Activated naive CD8-positive, alpha-beta T cell treated with anti-CD3 and anti-CD28 coated beads for 36 hours (primary cell): ENCODE measurements around the gene CSHL1. TPM values are rescaled to one million over a fixed set of nuclear protein-coding genes. Genes with fewer than 3 reads are reported as not detected.

Source experiments
- DNase-seq: peaks from one replicate; pipeline ENCODE4 v3.0.0; 2021
- H3K27ac Mint-ChIP-seq: one replicate; pipeline ENCODE4 v1.8.0; 2022; ENCODE audit warnings: mild to moderate bottlenecking, moderate library complexity, mixed read lengths
- H3K27me3 Mint-ChIP-seq: one replicate; pipeline ENCODE4 v1.8.0; 2022; ENCODE audit warnings: mild to moderate bottlenecking, mixed read lengths
- H3K36me3 Mint-ChIP-seq: one replicate; pipeline ENCODE4 v1.8.0; 2021; ENCODE audit warnings: mild to moderate bottlenecking, mixed read lengths
- H3K4me1 Mint-ChIP-seq: one replicate; pipeline ENCODE4 v1.8.0; 2021; ENCODE audit warnings: mixed read lengths
- H3K4me3 Mint-ChIP-seq: one replicate; pipeline ENCODE4 v1.8.0; 2022; ENCODE audit warnings: mild to moderate bottlenecking, moderate library complexity, mixed read lengths
- H3K9me3 Mint-ChIP-seq: one replicate; pipeline ENCODE4 v1.8.0; 2022; ENCODE audit warnings: mixed read lengths
- total RNA-seq, 2 experiments: library from RNA; stranded (reverse); gene quantifications; one replicate each; pipeline ENCODE4 v1.2.3, GENCODE V29; 2021

CSHL1 gene
- total RNA-seq, 2 experiments from 2014 or later, result not detected

- H3K27ac Mint-ChIP-seq, result peak overlapping the region; percentile 9
- H3K36me3 Mint-ChIP-seq, result no peaks in the 10 kb centered on the region
- H3K4me1 Mint-ChIP-seq, result peaks cover 15% of the 10 kb centered on the region
- no peak overlapping the region for H3K4me3 Mint-ChIP-seq
- no peaks in the 10 kb centered on the region for H3K27me3 Mint-ChIP-seq
- no peaks in the 10 kb centered on the region for H3K9me3 Mint-ChIP-seq
- no peak for DNase-seq
Observed at GRCh38 chr17:63944736-63945499, 33.9 kb upstream of the CSHL1 start.

- Mint-ChIP-seq H3K9me3 (no peaks in the 10 kb centered on the region), H3K4me3 (no peak overlapping the region), H3K27me3 (no peaks in the 10 kb centered on the region), H3K36me3 (no peaks in the 10 kb centered on the region), H3K4me1 (peaks cover 15% of the 10 kb centered on the region), H3K27ac (no peak overlapping the region)
- no peak for DNase-seq
Observed at GRCh38 chr17:63943745-63944144, 32.7 kb upstream of the CSHL1 start.

GRCh38 chr17:63942309-63942985 is 31.4 kb upstream of the CSHL1 start:
- no peak for DNase-seq
- Mint-ChIP-seq H3K9me3 (no peaks in the 10 kb centered on the region), H3K27me3 (no peaks in the 10 kb centered on the region), H3K27ac (no peak overlapping the region), H3K4me3 (no peak overlapping the region), H3K4me1 (peaks cover 15% of the 10 kb centered on the region), H3K36me3 (no peaks in the 10 kb centered on the region)

- peaks cover 14% of the 10 kb centered on the region for H3K4me1 Mint-ChIP-seq
Observed at GRCh38 chr17:63941751-63942150, 30.7 kb upstream of the CSHL1 start.

GRCh38 chr17:63941162-63941561 is 30.1 kb upstream of the CSHL1 start:
- H3K4me1 Mint-ChIP-seq, result peaks cover 10% of the 10 kb centered on the region
- H3K9me3 Mint-ChIP-seq, result no peaks in the 10 kb centered on the region
- no peaks in the 10 kb centered on the region for H3K36me3 Mint-ChIP-seq
- H3K4me3 Mint-ChIP-seq, result no peak overlapping the region
- H3K27me3 Mint-ChIP-seq, result no peaks in the 10 kb centered on the region
- no peak for DNase-seq
- no peak overlapping the region for H3K27ac Mint-ChIP-seq

More at GRCh38 chr17:63941751-63942150, 30.7 kb upstream of the CSHL1 start:
- Mint-ChIP-seq H3K4me3 (no peak overlapping the region), H3K27ac (no peak overlapping the region), H3K9me3 (no peaks in the 10 kb centered on the region), H3K36me3 (no peaks in the 10 kb centered on the region), H3K27me3 (no peaks in the 10 kb centered on the region)
- DNase-seq, result no peak

- no peak for DNase-seq
- no peaks in the 10 kb centered on the region for H3K36me3 Mint-ChIP-seq
- H3K27ac Mint-ChIP-seq, result no peak overlapping the region
- no peaks in the 10 kb centered on the region for H3K27me3 Mint-ChIP-seq
- H3K4me3 Mint-ChIP-seq, result no peak overlapping the region
- peaks cover 5% of the 10 kb centered on the region for H3K4me1 Mint-ChIP-seq
- no peaks in the 10 kb centered on the region for H3K9me3 Mint-ChIP-seq
Observed at GRCh38 chr17:63940584-63940983, 29.5 kb upstream of the CSHL1 start.

- DNase-seq, result no peak
- no peaks in the 10 kb centered on the region for H3K4me1 Mint-ChIP-seq
- no peaks in the 10 kb centered on the region for H3K36me3 Mint-ChIP-seq
- no peak overlapping the region for H3K27ac Mint-ChIP-seq
- H3K4me3 Mint-ChIP-seq, result no peak overlapping the region
- H3K9me3 Mint-ChIP-seq, result no peaks in the 10 kb centered on the region
- no peaks in the 10 kb centered on the region for H3K27me3 Mint-ChIP-seq
Observed at GRCh38 chr17:63939884-63940283, 28.8 kb upstream of the CSHL1 start.

- Mint-ChIP-seq H3K36me3 (no peaks in the 10 kb centered on the region), H3K27me3 (no peaks in the 10 kb centered on the region), H3K4me1 (no peaks in the 10 kb centered on the region), H3K27ac (no peak overlapping the region), H3K9me3 (no peaks in the 10 kb centered on the region), H3K4me3 (no peak overlapping the region)
- DNase-seq, result no peak
Observed at GRCh38 chr17:63939401-63939800, 28.3 kb upstream of the CSHL1 start.

- H3K4me3 Mint-ChIP-seq, result no peak overlapping the region
- no peaks in the 10 kb centered on the region for H3K36me3 Mint-ChIP-seq
- no peak for DNase-seq
- no peaks in the 10 kb centered on the region for H3K27me3 Mint-ChIP-seq
- H3K4me1 Mint-ChIP-seq, result peaks cover 2% of the 10 kb centered on the region
- H3K9me3 Mint-ChIP-seq, result no peaks in the 10 kb centered on the region
- H3K27ac Mint-ChIP-seq, result no peak overlapping the region
Observed at GRCh38 chr17:63937920-63938319, 26.9 kb upstream of the CSHL1 start.

- Mint-ChIP-seq H3K4me1 (peaks cover 7% of the 10 kb centered on the region), H3K36me3 (no peaks in the 10 kb centered on the region), H3K27ac (no peak overlapping the region), H3K27me3 (no peaks in the 10 kb centered on the region), H3K9me3 (no peaks in the 10 kb centered on the region), H3K4me3 (no peak overlapping the region)
- DNase-seq, result no peak
Observed at GRCh38 chr17:63937319-63937718, 26.3 kb upstream of the CSHL1 start.

- peak overlapping the region; percentile 12 for H3K27ac Mint-ChIP-seq
Observed at GRCh38 chr17:63934183-63935112, 23.4 kb upstream of the CSHL1 start.

GRCh38 chr17:63933598-63933997 is 22.5 kb upstream of the CSHL1 start:
- peaks cover 20% of the 10 kb centered on the region for H3K4me1 Mint-ChIP-seq
- no peak overlapping the region for H3K27ac Mint-ChIP-seq
- no peak for DNase-seq
- H3K4me3 Mint-ChIP-seq, result no peak overlapping the region
- H3K27me3 Mint-ChIP-seq, result no peaks in the 10 kb centered on the region
- H3K9me3 Mint-ChIP-seq, result no peaks in the 10 kb centered on the region
- H3K36me3 Mint-ChIP-seq, result no peaks in the 10 kb centered on the region

More at GRCh38 chr17:63934183-63935112, 23.4 kb upstream of the CSHL1 start:
- no peaks in the 10 kb centered on the region for H3K27me3 Mint-ChIP-seq
- H3K9me3 Mint-ChIP-seq, result no peaks in the 10 kb centered on the region
- no peaks in the 10 kb centered on the region for H3K36me3 Mint-ChIP-seq
- peaks cover 20% of the 10 kb centered on the region for H3K4me1 Mint-ChIP-seq
- DNase-seq, result no peak
- H3K4me3 Mint-ChIP-seq, result no peak overlapping the region

GRCh38 chr17:63932721-63933120 is 21.7 kb upstream of the CSHL1 start:
- Mint-ChIP-seq H3K36me3 (no peaks in the 10 kb centered on the region), H3K4me1 (peaks cover 20% of the 10 kb centered on the region), H3K9me3 (no peaks in the 10 kb centered on the region), H3K27ac (peak overlapping the region; percentile 70), H3K27me3 (no peaks in the 10 kb centered on the region), H3K4me3 (peak overlapping the region; percentile 94)
- no peak for DNase-seq

- H3K9me3 Mint-ChIP-seq, result no peaks in the 10 kb centered on the region
- no peaks in the 10 kb centered on the region for H3K27me3 Mint-ChIP-seq
- DNase-seq, result peak; percentile 65
- peak within 1 kb of the TSS; percentile 87 for H3K27ac Mint-ChIP-seq
- no peaks in the 10 kb centered on the region for H3K36me3 Mint-ChIP-seq
- H3K4me3 Mint-ChIP-seq, result peak within 1 kb of the TSS; percentile 94
- peaks cover 20% of the 10 kb centered on the region for H3K4me1 Mint-ChIP-seq
Observed at GRCh38 chr17:63931981-63932561, 21.0 kb upstream of the CSHL1 start, which contains the start of gene CD79B. Gene CD79B, minus strand, starts transcription at chr17:63932331. Its CDS starts 70 bp downstream, at chr17:63932261.
